HL-60/S4 treated with phorbol 12-myristate 13-acetate at 8.2 ng/mL for 4 days and 3 days (cell line): ENCODE results near the gene ANO2.

Experiments used
- in situ Hi-C: fragments of 300-500 bp; cut with MboI; formaldehyde crosslinking; loops from 2 replicates; pipeline ENCODE4 v1.15.0; 2022; ENCODE audit warnings: low sequenced_read_pairs

ANO2 gene

DNA sequence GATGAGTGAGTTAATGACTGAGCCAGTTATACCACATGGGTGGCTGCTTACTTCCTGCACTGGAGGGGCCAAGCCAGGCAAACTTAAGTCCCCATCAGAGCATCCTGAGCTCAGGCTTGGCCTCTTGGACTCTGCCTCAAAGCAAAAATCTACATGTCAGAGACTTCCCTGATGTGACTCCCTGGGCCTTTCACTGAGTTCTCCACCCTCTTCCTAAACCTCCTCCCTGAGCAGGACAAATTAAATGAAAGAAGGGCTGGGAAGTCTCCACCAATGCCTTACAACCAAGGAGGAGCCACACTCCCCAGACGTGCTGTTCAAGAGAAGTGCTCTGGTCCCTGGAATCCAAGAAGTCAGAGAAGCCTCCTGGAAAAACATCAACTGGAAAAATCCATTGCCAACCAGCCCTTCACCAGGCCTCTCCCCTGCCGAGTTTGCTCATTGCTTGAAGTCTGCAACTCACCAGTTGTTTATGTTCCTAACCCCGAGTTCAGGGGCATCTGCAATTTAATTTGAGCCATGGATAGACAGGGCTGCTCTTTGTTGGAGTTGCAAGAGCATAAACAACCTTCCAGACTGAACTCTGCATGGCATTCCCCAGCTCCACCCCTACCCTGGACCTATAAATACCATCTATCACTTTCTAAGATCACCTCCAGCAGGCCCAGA lies 160.5 kb downstream of the ANO2 start:
- in situ Hi-C loops, result no loop called here

DNA sequence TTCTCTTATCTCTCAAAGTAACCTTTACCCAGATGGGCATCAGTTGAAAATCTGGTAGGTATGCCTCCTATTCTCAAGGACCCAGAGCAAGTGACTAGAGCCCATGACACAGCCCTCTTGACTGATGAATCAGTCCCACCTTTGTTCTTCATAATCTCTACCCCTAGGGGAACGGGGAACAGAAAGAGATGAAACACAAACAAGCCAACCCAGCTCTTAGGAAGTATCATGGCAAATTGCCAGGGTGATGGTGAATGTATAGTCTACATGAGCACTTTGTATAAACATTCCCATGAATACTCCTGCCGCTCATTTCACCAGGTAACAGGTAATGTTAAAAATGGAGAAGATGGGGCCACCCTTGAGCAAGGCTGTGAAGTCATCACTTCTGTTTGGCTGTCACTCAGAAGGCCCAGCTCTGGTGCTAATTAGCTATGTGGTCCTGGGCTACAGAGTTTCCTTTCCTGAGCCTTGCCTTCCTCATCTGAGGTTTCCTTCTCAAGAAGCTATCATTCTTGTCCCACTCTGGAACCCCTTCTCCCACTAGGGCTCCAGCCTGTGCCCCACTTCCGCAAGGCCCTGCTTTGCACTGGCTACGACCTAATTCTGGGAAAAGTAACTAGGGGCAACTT lies 161.7 kb downstream of the ANO2 start:
- in situ Hi-C loops, result no loop called here

DNA sequence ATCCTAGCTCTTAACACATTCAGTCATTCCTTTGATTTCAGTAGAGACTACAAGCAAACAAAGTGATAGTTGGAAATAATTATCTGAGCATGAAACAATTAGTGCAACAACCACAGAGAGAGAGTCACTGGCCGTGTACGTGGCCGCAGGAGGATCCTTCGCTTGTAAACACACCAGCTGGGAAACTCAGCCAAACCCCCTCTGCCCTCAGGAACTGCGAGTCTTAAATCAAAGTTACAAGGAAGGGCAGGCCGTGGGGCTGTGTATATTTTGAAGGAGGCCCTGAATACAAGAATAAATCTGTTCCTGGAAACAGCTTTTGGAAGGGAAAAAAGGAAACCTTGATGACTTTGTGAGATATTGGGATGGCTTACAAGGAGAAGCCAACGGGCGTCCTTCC lies 164.5 kb downstream of the ANO2 start:
- in situ Hi-C loops, result no loop called here

DNA sequence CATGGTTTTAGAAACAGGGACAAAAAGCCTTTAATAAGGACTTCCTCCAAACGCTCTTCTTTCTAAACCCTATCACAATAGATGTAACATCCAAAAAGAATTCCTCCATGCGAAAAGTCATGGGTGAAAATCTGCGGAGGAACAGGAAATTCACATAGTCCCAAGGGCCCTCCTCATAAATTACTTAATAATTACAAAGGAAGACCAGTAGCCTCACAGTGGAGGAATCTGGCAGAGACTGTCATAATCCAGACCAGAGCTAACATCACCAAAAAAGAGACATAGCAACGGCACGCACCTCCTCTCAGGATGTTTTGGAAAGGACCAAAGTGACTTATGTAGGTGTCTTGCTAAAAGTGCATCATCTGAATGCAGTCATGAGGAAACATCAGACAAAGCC lies 165.7 kb downstream of the ANO2 start:
- in situ Hi-C loops, result no loop called here

DNA sequence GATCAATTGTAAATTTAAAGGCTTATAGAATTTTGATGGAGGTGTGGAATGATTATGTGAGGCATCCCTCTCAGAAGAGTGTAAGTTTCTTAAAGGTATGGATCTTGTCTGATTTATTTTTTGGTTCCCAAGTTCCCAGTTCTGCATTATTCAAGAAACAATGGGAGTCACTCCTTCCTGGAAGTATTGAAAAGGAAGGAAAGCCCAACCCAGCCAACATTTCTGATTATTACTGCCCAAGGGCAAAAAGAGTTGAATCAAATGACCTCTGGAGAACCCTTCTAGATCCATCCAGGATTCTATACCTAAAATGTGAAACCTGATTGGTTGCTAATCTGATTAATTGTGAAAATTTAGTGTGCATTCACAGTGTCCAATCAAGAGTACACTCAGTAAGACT lies 166.2 kb downstream of the ANO2 start:
- in situ Hi-C loops, result no loop called here

DNA sequence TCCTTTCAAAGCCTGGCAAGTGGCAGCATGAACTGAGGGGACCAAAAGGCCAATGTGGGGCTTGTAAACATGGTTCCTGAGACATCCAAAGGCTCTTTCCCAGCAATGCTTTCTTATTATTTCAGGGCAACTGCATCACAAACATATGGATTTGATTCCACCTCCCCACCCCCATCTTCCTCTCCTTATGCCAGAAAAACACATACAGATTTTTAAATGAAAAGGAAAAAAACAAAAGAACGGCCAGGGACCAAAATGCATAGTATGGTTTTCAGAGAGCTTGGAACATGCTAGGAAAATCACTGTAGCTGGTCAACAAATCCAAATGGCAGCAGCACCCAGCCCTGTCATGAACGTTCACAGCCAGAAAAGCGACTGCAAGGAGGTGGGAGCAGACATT lies 167.6 kb downstream of the ANO2 start:
- in situ Hi-C loops, result no loop called here

DNA sequence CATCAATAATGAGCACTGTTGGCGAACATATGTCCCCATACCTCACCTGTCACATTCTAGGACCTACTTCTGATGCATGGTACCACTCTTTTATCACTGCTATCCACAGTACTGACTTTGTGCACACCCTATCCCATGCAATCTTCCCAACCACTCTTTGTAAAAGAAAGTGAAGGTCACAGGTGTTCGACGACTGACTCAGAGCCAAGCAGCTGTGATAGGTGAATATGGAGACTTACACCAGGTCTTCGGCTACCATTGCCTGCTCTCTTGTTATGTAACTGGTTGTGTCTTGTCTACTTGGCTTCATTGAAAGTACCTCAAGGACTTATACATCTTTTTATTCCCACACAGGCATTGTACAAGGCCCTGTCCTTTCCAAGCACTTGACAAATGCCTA lies 169.0 kb downstream of the ANO2 start:
- in situ Hi-C loops, result no loop called here

DNA sequence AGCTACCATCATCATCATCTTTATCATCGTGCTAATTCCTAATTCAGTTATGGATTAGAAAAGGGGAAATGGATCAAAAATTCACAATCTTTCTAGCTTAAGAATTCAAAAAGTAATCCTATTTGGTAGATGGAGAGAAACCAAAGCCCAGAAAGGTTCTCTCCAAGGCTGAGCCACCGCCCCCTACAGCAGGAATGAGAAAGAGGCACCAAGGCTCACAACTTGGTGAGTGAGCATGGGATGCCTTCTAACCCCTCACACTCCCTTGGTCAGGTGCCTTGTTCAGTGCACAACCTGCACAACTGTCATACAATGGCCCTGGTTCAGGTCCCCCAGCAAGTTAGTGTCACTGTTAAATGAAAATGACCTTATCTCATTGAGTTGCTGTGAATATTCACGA lies 171.5 kb downstream of the ANO2 start:
- in situ Hi-C loops, result no loop called here

DNA sequence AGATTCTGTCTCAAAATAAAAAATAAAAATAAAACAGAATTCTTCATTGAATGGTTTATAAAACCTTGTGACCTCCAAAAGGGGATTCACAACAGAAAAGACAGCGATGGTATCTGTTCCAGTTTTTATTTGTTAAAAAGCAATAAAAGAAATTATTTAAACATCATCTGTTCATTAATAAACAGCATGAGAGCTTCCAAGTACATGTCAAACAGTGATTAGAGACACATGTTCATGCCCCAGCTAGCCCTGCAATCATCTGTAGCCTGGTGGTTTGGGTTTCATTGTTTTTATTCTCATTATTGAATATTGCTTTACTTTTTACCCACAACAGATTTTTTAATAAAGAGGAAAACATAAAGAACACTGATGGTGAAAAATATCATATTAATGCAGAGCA lies 173.3 kb downstream of the ANO2 start:
- in situ Hi-C loops, result no loop called here

DNA sequence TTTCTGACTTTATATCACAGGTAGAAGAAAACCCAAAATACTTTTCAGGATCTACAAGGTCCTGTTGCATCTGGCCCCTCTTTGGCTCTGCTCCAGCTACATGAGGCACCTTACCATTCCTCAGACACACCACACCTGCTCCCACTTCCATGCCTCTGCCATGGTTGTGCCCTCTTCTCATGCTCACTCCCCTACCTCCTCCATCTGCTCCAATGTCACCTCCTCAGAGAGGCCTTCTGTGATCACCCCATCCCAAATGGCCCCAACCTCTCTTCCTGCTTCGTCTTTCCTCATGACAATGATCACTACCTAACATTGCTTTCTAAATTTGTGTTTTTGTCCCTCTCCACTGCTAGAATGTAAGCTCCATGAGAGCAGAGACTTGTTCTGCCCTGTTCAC lies 174.3 kb downstream of the ANO2 start:
- in situ Hi-C loops, result no loop called here

DNA sequence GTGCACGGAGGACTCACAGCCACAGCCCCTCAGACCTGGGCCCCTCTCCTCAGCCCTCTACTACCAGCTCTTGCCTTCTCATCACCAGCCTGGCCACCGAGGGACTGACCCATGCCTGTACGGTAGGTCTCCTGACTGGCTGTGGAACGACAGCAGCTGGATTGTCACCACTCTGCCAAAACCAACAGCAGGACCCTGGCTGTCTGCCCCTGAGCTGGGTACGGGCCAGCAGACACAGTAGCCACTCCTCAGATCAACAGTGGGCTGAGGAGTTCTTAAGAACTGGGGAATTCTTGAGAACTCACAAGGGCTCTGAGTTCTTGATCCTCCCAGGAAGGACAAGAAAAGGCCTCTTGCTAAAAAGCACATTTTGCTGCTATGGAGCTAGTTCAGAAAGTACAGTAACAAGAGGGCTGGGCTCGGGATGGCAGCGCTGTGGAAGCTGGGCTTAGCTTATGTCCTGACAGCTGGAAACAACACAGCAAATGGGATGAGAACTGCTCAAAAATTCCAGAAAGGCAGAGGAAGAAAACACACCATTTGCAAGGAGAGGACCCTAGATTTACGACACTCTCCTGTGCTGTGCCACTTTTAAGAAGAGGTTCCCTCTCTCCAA lies 176.4 kb downstream of the ANO2 start:
- in situ Hi-C loops, result no loop called here

DNA sequence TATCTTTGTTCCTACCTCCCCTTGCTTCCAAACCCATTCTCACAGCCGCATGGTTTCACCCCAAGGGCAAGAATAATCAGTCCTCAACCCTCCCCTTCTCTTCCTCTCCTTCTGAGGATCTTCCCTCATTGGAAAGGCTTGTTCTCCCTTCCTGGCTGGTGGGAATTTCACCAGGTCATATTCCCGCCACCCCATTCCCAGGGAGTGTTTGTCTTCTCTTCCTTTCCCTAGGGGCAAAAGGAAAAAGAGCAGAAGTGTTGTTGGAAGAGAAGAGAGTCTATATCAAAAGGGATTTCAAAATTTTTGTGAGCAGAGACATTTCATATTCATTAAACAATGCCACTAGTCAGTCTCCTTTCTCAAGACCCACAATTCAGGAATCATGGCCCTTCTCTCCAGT lies 176.9 kb downstream of the ANO2 start:
- in situ Hi-C loops, result no loop called here

DNA sequence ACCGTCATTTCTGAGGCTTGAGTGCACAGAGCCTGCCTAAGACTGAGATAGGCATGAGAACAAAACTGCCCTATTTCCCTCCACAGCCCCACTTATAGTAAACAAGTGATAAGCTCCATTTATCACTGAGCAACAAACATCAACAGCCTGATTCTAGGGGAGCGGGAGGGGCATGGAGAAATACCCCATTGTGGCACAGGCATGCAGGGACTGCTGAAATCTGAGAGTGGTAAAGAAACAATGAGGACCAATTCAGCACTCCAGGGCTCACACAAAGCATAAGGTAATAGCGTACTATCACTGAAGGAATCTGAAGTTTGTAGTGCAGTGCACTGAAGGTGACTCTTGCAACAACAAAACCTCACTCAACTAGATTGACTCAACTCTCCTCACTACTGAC lies 186.7 kb downstream of the ANO2 start:
- in situ Hi-C loops, result no loop called here

DNA sequence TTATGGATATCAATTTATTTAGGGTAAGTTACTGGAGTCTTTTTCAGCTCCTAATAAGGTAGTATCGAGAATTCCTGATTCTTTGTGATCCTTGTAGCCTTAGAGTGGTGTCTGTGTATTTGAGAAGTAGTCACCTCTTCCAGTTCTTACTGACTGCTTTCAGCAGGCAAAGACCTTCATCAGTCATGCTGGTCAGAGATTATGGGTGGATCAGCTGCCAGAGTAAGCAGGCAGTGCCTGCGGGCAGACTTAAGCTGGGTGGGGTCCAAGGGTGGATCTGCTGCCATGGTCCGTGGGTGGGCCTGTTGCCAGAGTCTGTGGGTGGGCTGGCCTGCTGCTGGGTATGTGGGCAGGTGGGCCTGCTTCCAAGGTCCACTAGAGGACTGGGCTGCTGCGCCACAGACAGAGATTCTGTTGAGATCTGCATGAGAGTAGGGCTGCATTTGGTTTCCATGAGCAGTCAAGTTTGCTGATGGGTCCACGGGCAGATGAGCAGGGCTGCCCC lies 188.7 kb downstream of the ANO2 start:
- in situ Hi-C loops, result no loop called here

DNA sequence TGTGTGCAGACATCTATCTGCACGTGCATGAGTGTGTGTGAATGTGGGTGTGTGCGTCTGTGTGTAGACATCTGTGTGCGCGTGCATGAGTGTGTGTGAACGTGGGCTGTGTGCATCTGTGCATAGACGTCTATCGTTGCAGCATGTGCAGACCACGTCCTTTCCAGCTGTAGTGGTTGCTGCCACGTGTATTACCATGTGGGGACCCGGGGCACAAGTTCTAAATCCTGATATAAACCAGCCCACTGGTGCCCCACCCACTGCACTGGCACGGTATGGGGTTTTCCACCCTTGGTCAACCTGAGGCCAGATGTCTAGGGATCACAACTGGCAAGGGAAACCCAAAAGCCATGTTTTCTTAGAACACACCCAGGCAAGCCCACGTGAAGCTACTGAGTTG lies 197.0 kb downstream of the ANO2 start:
- in situ Hi-C loops, result loop anchor here (25.0 kb wide), 1 partner anchor 539 kb away; no protein-coding TSS in a partner anchor

DNA sequence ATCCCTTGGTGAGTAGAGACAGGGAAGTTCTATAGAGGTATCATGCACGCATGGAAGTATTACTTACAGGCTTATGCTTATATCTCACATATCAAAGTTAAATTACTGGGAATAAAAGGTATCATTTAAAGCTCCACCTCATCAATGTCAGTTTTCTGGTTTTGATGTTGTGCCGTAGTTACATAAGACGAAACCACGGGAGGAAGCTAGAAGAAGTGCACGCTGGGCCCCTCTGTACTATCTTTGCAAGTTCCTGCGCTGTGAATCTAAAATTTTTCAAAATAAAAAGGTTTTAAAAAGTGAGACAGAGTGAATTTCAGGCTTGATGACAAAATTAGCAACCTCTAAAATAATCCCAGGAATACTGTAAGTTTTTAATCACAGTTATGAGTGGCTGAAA lies 198.1 kb downstream of the ANO2 start:
- in situ Hi-C loops, result loop anchor here (25.0 kb wide), 1 partner anchor 540 kb away; no protein-coding TSS in a partner anchor

DNA sequence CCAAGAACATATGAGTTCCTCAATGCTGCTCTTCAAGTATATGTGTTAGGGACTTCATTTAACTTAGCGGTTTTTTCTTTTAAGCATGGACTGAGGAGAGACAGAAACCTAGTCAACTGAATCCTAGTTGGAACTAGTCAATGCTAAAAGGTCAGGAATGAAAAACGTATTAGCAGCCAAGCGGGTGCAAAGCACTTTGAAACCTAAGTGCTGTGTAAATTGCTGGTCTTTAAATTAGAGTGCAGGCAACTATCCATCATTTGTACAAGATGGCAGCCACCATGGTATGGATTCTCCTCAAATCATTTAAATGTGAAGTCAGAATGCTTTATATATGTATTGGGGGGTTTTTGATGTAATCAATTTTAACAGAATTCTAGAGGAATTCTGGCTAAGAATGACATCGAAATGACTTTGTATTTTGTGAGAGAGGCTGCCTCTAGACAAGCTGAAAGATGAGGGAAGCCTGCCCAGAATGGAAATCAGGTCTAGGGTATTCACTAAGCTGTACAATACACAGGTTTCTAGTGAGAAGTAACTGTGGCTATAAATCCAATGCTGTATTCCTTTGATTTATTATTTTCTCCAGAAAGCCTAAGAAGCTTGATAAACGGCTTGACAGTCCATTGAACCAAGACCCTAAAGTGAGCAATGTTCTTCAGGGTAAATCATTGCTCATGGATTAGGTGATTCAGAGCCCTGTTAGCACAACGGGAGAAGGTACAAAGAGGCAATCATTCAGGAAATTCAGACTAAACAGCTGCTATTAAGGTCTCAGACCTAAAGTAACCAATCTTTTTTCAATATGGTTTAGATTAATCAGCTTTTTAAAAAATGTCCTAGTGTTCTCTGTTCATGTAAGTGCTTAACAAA lies 198.8 kb downstream of the ANO2 start:
- in situ Hi-C loops, result loop anchor here (25.0 kb wide), 1 partner anchor 541 kb away; no protein-coding TSS in a partner anchor

DNA sequence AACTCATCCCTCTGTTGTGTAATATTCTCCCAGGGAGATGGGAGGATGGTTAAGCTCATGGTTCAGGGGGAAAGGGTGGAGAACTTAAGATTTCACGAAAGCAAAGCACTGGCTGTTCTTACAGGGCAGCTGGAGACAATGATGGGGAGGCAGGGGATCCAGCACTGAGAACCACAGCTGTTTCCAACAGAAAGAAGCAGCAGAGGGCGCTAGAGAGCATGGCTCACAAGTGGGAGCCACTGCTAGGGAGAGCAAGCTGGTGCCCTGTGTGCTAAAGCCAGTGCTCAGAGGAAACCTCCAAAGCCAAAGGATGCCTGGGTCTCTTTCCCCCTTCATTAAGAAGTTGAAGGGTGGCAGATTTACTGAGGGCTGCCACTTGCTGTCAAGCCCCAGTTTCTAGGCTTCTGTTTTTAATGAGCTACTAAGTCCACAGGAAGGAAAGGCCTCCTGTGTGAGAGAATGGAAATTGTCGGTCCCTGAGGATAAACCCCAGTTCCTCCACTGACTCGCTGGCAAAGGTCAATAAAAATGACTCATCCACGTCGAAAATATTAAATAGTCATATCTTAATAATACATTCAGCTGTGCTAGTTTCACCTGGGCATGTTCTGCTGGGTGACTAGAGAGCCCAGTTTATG lies 199.7 kb downstream of the ANO2 start:
- in situ Hi-C loops, result loop anchor here (25.0 kb wide), 1 partner anchor 542 kb away; no protein-coding TSS in a partner anchor

DNA sequence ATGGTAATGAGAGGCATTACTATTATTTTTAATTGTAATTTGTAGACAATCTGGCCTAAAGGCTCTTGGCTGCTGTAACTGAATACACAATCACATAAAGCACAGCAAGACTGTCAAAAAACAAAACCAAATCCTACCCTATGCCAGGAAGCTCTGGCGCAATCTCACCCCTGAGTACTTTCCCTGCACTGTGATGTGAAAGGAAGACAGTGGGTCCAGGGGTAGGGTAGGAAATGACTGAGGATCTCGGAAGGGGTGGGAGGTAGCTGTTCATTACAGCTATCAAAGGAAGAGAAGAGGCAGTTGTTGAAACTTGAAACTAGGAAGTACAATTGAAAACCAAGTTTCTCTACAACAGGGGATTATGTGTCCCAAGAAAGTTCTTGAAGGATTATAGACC lies 202.8 kb downstream of the ANO2 start:
- in situ Hi-C loops, result loop anchor here (25.0 kb wide), 1 partner anchor 545 kb away; no protein-coding TSS in a partner anchor

DNA sequence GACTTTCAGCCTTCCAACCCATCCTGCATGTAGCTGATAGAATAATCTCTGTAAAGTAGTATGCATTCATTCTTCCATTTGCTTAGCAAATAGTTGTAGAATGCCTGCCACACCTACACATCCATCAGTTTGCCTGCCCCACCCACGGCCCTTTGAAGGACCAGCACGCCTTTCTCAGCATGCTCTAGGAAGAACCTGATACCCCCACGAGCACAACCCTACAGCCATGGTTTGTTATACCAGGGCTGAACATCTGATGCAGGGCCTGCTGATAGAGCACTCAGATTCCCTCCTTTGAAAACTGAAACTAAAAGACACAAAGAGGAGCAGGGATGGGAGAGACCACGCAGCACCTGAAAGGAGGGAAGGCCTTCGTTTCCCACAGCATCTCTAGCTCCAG lies 205.1 kb downstream of the ANO2 start:
- in situ Hi-C loops, result loop anchor here (25.0 kb wide), 1 partner anchor 547 kb away; no protein-coding TSS in a partner anchor
